H1 (cell line): ENCODE data around the gene TIAM2. TPM values are rescaled to one million over a fixed set of nuclear protein-coding genes. Genes with fewer than 3 reads are reported as not detected.

Experiments used
- CTCF ChIA-PET: fragments of 300-600 bp; sonication (Branson Sonifier 250); formaldehyde crosslinking; loops from one replicate; lab custom pipeline; 2021; ENCODE audit not compliant: partially characterized antibody; lab: Charles Lee
- POLR2A ChIA-PET: fragments of 300-600 bp; sonication (Branson Sonifier 250); formaldehyde crosslinking; loops from one replicate; lab custom pipeline; 2021; ENCODE audit warnings: inconsistent platforms; ENCODE audit not compliant: partially characterized antibody; lab: Charles Lee
- DNase-seq, 2 experiments: peaks; one replicate each; pipeline versions ENCODE4 v3.0.0 to v3.0.0-alpha.2; 2010 to 2022; ENCODE audit warnings: low spot score in 2 of 2, low read depth in 1 of 2, mixed read lengths in 1 of 2
- FAIRE-seq: peaks from 2 replicates; lab custom pipeline; 2011; peaks lifted over from hg19 to GRCh38; lab: Jason Lieb, UNC
- H2AFZ ChIP-seq: 2 replicates; pipeline ENCODE4 v1.8.1; 2012; ENCODE audit warnings: low read length, inconsistent platforms
- H2AK5ac ChIP-seq: 2 replicates; pipeline ENCODE4 v1.6.1; 2013; ENCODE audit warnings: low read depth, low read length
- H2BK120ac ChIP-seq: replicated peaks from 2 replicates; pipeline ENCODE3; 2013; ENCODE audit warnings: low read depth, low read length, inconsistent platforms
- H2BK12ac ChIP-seq: 2 replicates; pipeline ENCODE4 v1.6.1; 2013; ENCODE audit warnings: low read depth, low read length
- H2BK15ac ChIP-seq: 2 replicates; pipeline ENCODE4 v1.6.1; 2013; ENCODE audit warnings: low read length
- H2BK20ac ChIP-seq: 2 replicates; pipeline ENCODE4 v1.6.1; 2013; ENCODE audit warnings: low read length
- H2BK5ac ChIP-seq: 2 replicates; pipeline ENCODE4 v1.6.1; 2013; ENCODE audit warnings: low read depth, low read length
- H3K14ac ChIP-seq: 2 replicates; pipeline ENCODE4 v1.6.1; 2013; ENCODE audit warnings: inconsistent platforms; ENCODE audit not compliant: insufficient read length
- H3K18ac ChIP-seq: 2 replicates; pipeline ENCODE4 v1.6.1; 2013; ENCODE audit warnings: low read length; ENCODE audit errors: extremely low read depth
- H3K23ac ChIP-seq: 2 replicates; pipeline ENCODE4 v1.6.1; 2013; ENCODE audit warnings: inconsistent platforms; ENCODE audit not compliant: insufficient read length
- H3K23me2 ChIP-seq: 2 replicates; pipeline ENCODE4 v1.6.1; 2013; ENCODE audit warnings: low read depth, low read length
- H3K27ac ChIP-seq: 2 replicates; pipeline ENCODE4 v1.6.1; 2011; ENCODE audit warnings: low read depth, low read length, inconsistent platforms
- H3K27me3 ChIP-seq, 4 experiments: replicated peaks in 1 of 4; 1 replicate in 1 of 4; 2 replicates in 3 of 4; pipeline versions ENCODE4 v1.6.1 to v1.8.1; 2011 to 2013; ENCODE audit warnings: low read length in 3 of 4, mild to moderate bottlenecking in 3 of 4, inconsistent platforms in 2 of 4, mixed read lengths in 2 of 4, moderate library complexity in 1 of 4; ENCODE audit not compliant: control insufficient read depth in 3 of 4, insufficient read depth in 3 of 4; ENCODE audit errors: extremely low read depth in 1 of 4
- H3K36me3 ChIP-seq, 4 experiments: 2 replicates each; pipeline versions ENCODE4 v1.6.1 to v1.8.1; 2011 to 2013; ENCODE audit warnings: mild to moderate bottlenecking in 4 of 4, low read length in 3 of 4, moderate library complexity in 2 of 4, control low read depth in 1 of 4, inconsistent platforms in 1 of 4; ENCODE audit not compliant: insufficient read depth in 4 of 4, control insufficient read depth in 2 of 4
- H3K4ac ChIP-seq: replicated peaks from 2 replicates; pipeline ENCODE3; 2013; ENCODE audit warnings: low read length, low read depth, mixed read lengths, inconsistent platforms; ENCODE audit not compliant: insufficient read length
- H3K4me1 ChIP-seq, 4 experiments: replicated peaks in 1 of 4; 1 replicate in 1 of 4; 2 replicates in 3 of 4; pipeline versions ENCODE4 v1.6.1 to v1.8.1; 2011 to 2013; ENCODE audit warnings: low read length in 3 of 4, inconsistent platforms in 2 of 4, mixed read lengths in 1 of 4; ENCODE audit not compliant: insufficient read depth in 4 of 4, control insufficient read depth in 3 of 4
- H3K4me2 ChIP-seq, 2 experiments: 2 replicates each; pipeline versions ENCODE4 v1.6.1 to v1.8.1; 2011 to 2013; ENCODE audit warnings: low read depth in 2 of 2, low read length in 2 of 2, control low read depth in 1 of 2, inconsistent platforms in 1 of 2, mild to moderate bottlenecking in 1 of 2; ENCODE audit not compliant: insufficient read depth in 1 of 2
- H3K4me3 ChIP-seq, 4 experiments: fragments of 200-600, 300-600 bp in 1 of 4; sonication (generic), shearing (Covaris generic), sonication (Bioruptor Twin) in 1 of 4; 2 replicates each; pipeline versions ENCODE4 v1.5.1 to v1.8.1; 2011 to 2016; ENCODE audit warnings: low read length in 4 of 4, low read depth in 3 of 4, control low read depth in 2 of 4, inconsistent platforms in 2 of 4, mild to moderate bottlenecking in 2 of 4, mixed read lengths in 1 of 4, moderate library complexity in 1 of 4; ENCODE audit not compliant: insufficient read depth in 2 of 4; ENCODE audit errors: extremely low read depth in 1 of 4
- H3K56ac ChIP-seq: replicated peaks from 2 replicates; pipeline ENCODE3; 2013; ENCODE audit warnings: low read depth, mild to moderate bottlenecking, mixed read lengths, low read length, inconsistent platforms; ENCODE audit not compliant: insufficient read length
- H3K79me1 ChIP-seq: 2 replicates; pipeline ENCODE4 v1.6.1; 2013; ENCODE audit warnings: low read depth, low read length, control low read depth
- H3K79me2 ChIP-seq, 2 experiments: 2 replicates each; pipeline versions ENCODE4 v1.6.1 to v1.8.1; 2012 to 2013; ENCODE audit warnings: low read length in 2 of 2, mild to moderate bottlenecking in 2 of 2, inconsistent platforms in 1 of 2; ENCODE audit not compliant: insufficient read depth in 2 of 2, control insufficient read depth in 1 of 2
- H3K9ac ChIP-seq, 4 experiments: replicated peaks in 1 of 4; 1 replicate in 1 of 4; 2 replicates in 3 of 4; pipeline versions ENCODE4 v1.6.1 to v1.8.1; 2011 to 2013; ENCODE audit warnings: low read depth in 3 of 4, low read length in 3 of 4, control low read depth in 2 of 4, mild to moderate bottlenecking in 2 of 4, moderate library complexity in 2 of 4, inconsistent platforms in 1 of 4; ENCODE audit errors: extremely low read depth in 1 of 4
- H3K9me3 ChIP-seq, 2 experiments: 2 replicates each; pipeline versions ENCODE4 v1.6.1 to v1.8.1; 2012 to 2013; ENCODE audit warnings: mild to moderate bottlenecking in 2 of 2, moderate library complexity in 2 of 2, control low read depth in 1 of 2, inconsistent platforms in 1 of 2, low read depth in 1 of 2, low read length in 1 of 2, mixed read lengths in 1 of 2; ENCODE audit not compliant: insufficient read depth in 2 of 2
- H4K20me1 ChIP-seq, 2 experiments: replicated peaks in 1 of 2; 2 replicates each; pipeline versions ENCODE3 to v1.8.1; 2011 to 2013; ENCODE audit warnings: inconsistent platforms in 2 of 2, low read length in 2 of 2, mild to moderate bottlenecking in 1 of 2; ENCODE audit not compliant: insufficient read depth in 2 of 2, control insufficient read depth in 1 of 2
- H4K5ac ChIP-seq: 2 replicates; pipeline ENCODE4 v1.6.1; 2013; ENCODE audit warnings: low read length, low read depth, mixed read lengths, inconsistent platforms; ENCODE audit not compliant: insufficient read length
- H4K8ac ChIP-seq: 2 replicates; pipeline ENCODE4 v1.8.0; 2013; ENCODE audit warnings: mild to moderate bottlenecking, moderate library complexity, low read length, inconsistent platforms; ENCODE audit not compliant: insufficient read depth; ENCODE audit errors: extremely low read depth
- H4K91ac ChIP-seq: replicated peaks from 2 replicates; pipeline ENCODE3; 2013; ENCODE audit warnings: low read length, mixed read lengths, inconsistent platforms; ENCODE audit not compliant: insufficient read length
- RAD21 ChIP-seq, 2 experiments: IDR thresholded peaks in 1 of 2; conservative IDR thresholded peaks in 1 of 2; 2 replicates each; pipeline ENCODE4 v1.6.1; 2011; ENCODE audit warnings: low read depth in 2 of 2, low read length in 2 of 2, improper control_type of control experiment in 1 of 2, inconsistent platforms in 1 of 2, mild to moderate bottlenecking in 1 of 2, moderate library complexity in 1 of 2
- SIRT6 ChIP-seq: IDR thresholded peaks from one replicate; pipeline ENCODE4 v1.7.1; 2012; ENCODE audit warnings: low read length, inconsistent platforms
- TBP ChIP-seq: IDR thresholded peaks from 2 replicates; pipeline ENCODE4 v1.6.1; 2011; ENCODE audit warnings: low read depth, low read length, improper control_type of control experiment
- WGBS, 2 experiments: shearing (Covaris generic) in 1 of 2; methylation state at CpG; one replicate each; pipeline versions ENCODE4 v1.1.6 to v1.1.7; 2013 to 2015; ENCODE audit warnings: low lambda C conversion rate in 2 of 2, mixed read lengths in 2 of 2, inconsistent platforms in 1 of 2, low coverage in 1 of 2, missing lambda C conversion rate in 1 of 2; ENCODE audit not compliant: insufficient replicate concordance in 2 of 2, insufficient coverage in 1 of 2, insufficient read length in 1 of 2; ENCODE audit errors: extremely low coverage in 1 of 2, missing lambda C conversion rate in 1 of 2; 5-methylcytosine and 5-hydroxymethylcytosine counted together
- polyA plus RNA-seq, 7 experiments: library from polyadenylated mRNA; depleted of rRNA in 3 of 7; stranded (reverse) in 5 of 7; unstranded in 2 of 7; fragments of >200 nt in 5 of 7; fragments of 200-250 nt in 2 of 7; gene quantifications; 1 replicate in 5 of 7; 2 replicates in 1 of 7; 4 replicates in 1 of 7; pipeline versions ENCODE4 v1.2.1 to v1.2.3, GENCODE V29; 2011 to 2013; ENCODE audit warnings: missing spikeins in 2 of 7, mixed read lengths in 2 of 7
- total RNA-seq: library from RNA; stranded (reverse); fragmentation: NEBNext Ultra II Directional; extraction: Animal tissue kit (Norgen Biotek cat#: 25700); gene quantifications from 2 replicates; pipeline ENCODE4 v1.2.1, GENCODE V29; 2021

Gene TIAM2
- total and polyA plus RNA-seq, 2 of the 8 experiments (the other 6 are each of a cell fraction or from before 2014, with no cell fraction given), result 7.4 to 23.9 TPM

GRCh38 chr6:155022721-155023120, 27.6 kb downstream of the TIAM2 start:
- no peak overlapping the region for H3K27ac ChIP-seq
- TF ChIP-seq RAD21 (IDR thresholded peaks at IDR 0.05 in 1 of 2, conservative IDR thresholded peaks at IDR 0.05 in 1 of 2; ENCODE audit: low read depth in 2 of 2, low read length in 2 of 2), result no peak
- TF ChIP-seq TBP, result no peak
- TF ChIP-seq SIRT6, result no peak
- CTCF ChIA-PET, result interaction anchor here (0.8 to 1.2 kb wide), 2 partner anchors 9 to 155 kb away, joined by 3 to 4 read pairs; no protein-coding TSS in a partner anchor

More at GRCh38 chr6:155022721-155023120, 27.6 kb downstream of the TIAM2 start:
- Histone ChIP-seq H2BK5ac (no peak overlapping the region), H2BK12ac (no peak overlapping the region), H3K14ac (no peak overlapping the region), H3K79me1 (no peaks in the 10 kb centered on the region), H4K8ac (no peak overlapping the region), H2AK5ac (no peak overlapping the region), H4K20me1 (no peaks in the 10 kb centered on the region), H2BK20ac (no peak overlapping the region), H2BK15ac (no peak overlapping the region), H3K23me2 (no peaks in the 10 kb centered on the region), H3K23ac (no peak overlapping the region), H2AFZ (no peak overlapping the region), H3K4ac (no peak overlapping the region), H4K91ac (no peak overlapping the region), H3K4me3 (no peak overlapping the region), H3K4me2 (no peak overlapping the region), H3K56ac (no peak overlapping the region), H3K9ac (no peak overlapping the region), H3K36me3 (no peaks in the 10 kb centered on the region), H3K18ac (no peak overlapping the region), H4K5ac (no peak overlapping the region), H3K79me2 (no peaks in the 10 kb centered on the region), H3K9me3 (no peaks in the 10 kb centered on the region), H3K4me1 (peaks cover 0 to 3% (median under 1%) of the 10 kb centered on the region in 4 experiments; a peak in 2 of 7 replicates), H3K27me3 (no peaks in the 10 kb centered on the region), H2BK120ac (no peak overlapping the region)
- POLR2A ChIA-PET, result interaction anchor here (1.6 kb wide), 1 partner anchor 115 kb away, joined by 3 read pairs; no protein-coding TSS in a partner anchor
- DNase-seq (no peak), FAIRE-seq (no peak)
- WGBS, 2 experiments, result 96% methylated on average over 7 of the region's 7 CpGs; no CpG with 5 or more reads in 1 of the 2 experiments
